Measurements from ENCODE around the gene UMODL1.

The UMODL1 gene

GRCh38 chr21:42097274-42097673, 26.2 kb downstream of the UMODL1 start:
- TF ChIP-seq CTCF (IDR thresholded peaks at IDR 0.05) = no peak
- no peak overlapping the region for H3K4me3 ChIP-seq (ENCODE audit: low read depth in 1 of 2, low read length in 1 of 2)
- H3K36me3 ChIP-seq = no peaks in the 10 kb centered on the region
- no peak overlapping the region for H3K27ac ChIP-seq
- H3K9me3 ChIP-seq = no peaks in the 10 kb centered on the region
- H3K27me3 ChIP-seq = peaks cover 4% of the 10 kb centered on the region
- no peaks in the 10 kb centered on the region for H3K4me1 ChIP-seq (ENCODE audit: control insufficient read depth in 1 of 2, insufficient read depth in 1 of 2, low read depth in 1 of 2, low read length in 1 of 2)

GRCh38 chr21:42097860-42098454, 26.8 kb downstream of the UMODL1 start:
- H3K4me1 ChIP-seq (ENCODE audit: control insufficient read depth in 1 of 2, insufficient read depth in 1 of 2, low read depth in 1 of 2, low read length in 1 of 2) = no peaks in the 10 kb centered on the region
- no peaks in the 10 kb centered on the region for H3K9me3 ChIP-seq
- H3K27me3 ChIP-seq = peaks cover 4% of the 10 kb centered on the region
- no peak overlapping the region for H3K4me3 ChIP-seq (ENCODE audit: low read depth in 1 of 2, low read length in 1 of 2)
- H3K27ac ChIP-seq = no peak overlapping the region
- TF ChIP-seq CTCF (IDR thresholded peaks at IDR 0.05) = no peak
- H3K36me3 ChIP-seq = no peaks in the 10 kb centered on the region

- H3K36me3 ChIP-seq = no peaks in the 10 kb centered on the region
- TF ChIP-seq CTCF (IDR thresholded peaks at IDR 0.05) = no peak
- H3K4me3 ChIP-seq (ENCODE audit: low read depth in 1 of 2, low read length in 1 of 2) = no peak overlapping the region
- no peaks in the 10 kb centered on the region for H3K4me1 ChIP-seq (ENCODE audit: control insufficient read depth in 1 of 2, insufficient read depth in 1 of 2, low read depth in 1 of 2, low read length in 1 of 2)
- no peaks in the 10 kb centered on the region for H3K9me3 ChIP-seq
- peaks cover 4% of the 10 kb centered on the region for H3K27me3 ChIP-seq
- no peak overlapping the region for H3K27ac ChIP-seq
Measured at GRCh38 chr21:42098957-42099505, 27.9 kb downstream of the UMODL1 start.

- H3K9me3 ChIP-seq = no peaks in the 10 kb centered on the region
- no peaks in the 10 kb centered on the region for H3K4me1 ChIP-seq (ENCODE audit: control insufficient read depth in 1 of 2, insufficient read depth in 1 of 2, low read depth in 1 of 2, low read length in 1 of 2)
- peaks cover 4% of the 10 kb centered on the region for H3K27me3 ChIP-seq
- no peak overlapping the region for H3K4me3 ChIP-seq (ENCODE audit: low read depth in 1 of 2, low read length in 1 of 2)
- TF ChIP-seq CTCF (IDR thresholded peaks at IDR 0.05) = no peak
- no peaks in the 10 kb centered on the region for H3K36me3 ChIP-seq
- H3K27ac ChIP-seq = no peak overlapping the region
Measured at GRCh38 chr21:42101246-42101645, 30.1 kb downstream of the UMODL1 start.

- H3K27ac ChIP-seq = no peak overlapping the region
- no peak for TF ChIP-seq CTCF (IDR thresholded peaks at IDR 0.05)
- no peaks in the 10 kb centered on the region for H3K9me3 ChIP-seq
- H3K4me1 ChIP-seq (ENCODE audit: control insufficient read depth in 1 of 2, insufficient read depth in 1 of 2, low read depth in 1 of 2, low read length in 1 of 2) = no peaks in the 10 kb centered on the region
- H3K27me3 ChIP-seq = peaks cover 2% of the 10 kb centered on the region
- H3K36me3 ChIP-seq = no peaks in the 10 kb centered on the region
- H3K4me3 ChIP-seq (ENCODE audit: low read depth in 1 of 2, low read length in 1 of 2) = no peak overlapping the region
Measured at GRCh38 chr21:42102076-42102475, 31.0 kb downstream of the UMODL1 start.

Data from neutrophil (primary cell).